ENCODE results near the gene ZBTB7A.
A peak's percentile ranks its signal among the peaks of the same experiment; 100 is the strongest.

Gene ZBTB7A

GRCh38 chr19:4065430-4066175 lies 1.1 kb downstream of the ZBTB7A start:
- H3K4me3 ChIP-seq (ENCODE audit: low read length), result peak overlapping the region; percentile 96
- H3K36me3 ChIP-seq (replicated peaks; ENCODE audit: low read depth, low read length), result peaks cover 24% of the 10 kb centered on the region
- 0 out of 2 replicates have a peak overlapping the region, but pooled peaks have one; percentile 61 for H3K27ac ChIP-seq (ENCODE audit: low read length)

GRCh38 chr19:4064496-4065260 lies 2.0 kb downstream of the ZBTB7A start:
- H3K79me2 ChIP-seq (ENCODE audit: low read length), result peaks cover 61% of the 10 kb centered on the region
- H3K4me1 ChIP-seq (ENCODE audit: low read length), result peaks cover 52% of the 10 kb centered on the region
- H3K4me3 ChIP-seq (ENCODE audit: low read length), result peak overlapping the region; percentile 87
- TF ChIP-seq EZH2phosphoT487 (IDR thresholded peaks at IDR 0.05; ENCODE audit: low read depth), result no peak
- TF ChIP-seq, protein P1, sequence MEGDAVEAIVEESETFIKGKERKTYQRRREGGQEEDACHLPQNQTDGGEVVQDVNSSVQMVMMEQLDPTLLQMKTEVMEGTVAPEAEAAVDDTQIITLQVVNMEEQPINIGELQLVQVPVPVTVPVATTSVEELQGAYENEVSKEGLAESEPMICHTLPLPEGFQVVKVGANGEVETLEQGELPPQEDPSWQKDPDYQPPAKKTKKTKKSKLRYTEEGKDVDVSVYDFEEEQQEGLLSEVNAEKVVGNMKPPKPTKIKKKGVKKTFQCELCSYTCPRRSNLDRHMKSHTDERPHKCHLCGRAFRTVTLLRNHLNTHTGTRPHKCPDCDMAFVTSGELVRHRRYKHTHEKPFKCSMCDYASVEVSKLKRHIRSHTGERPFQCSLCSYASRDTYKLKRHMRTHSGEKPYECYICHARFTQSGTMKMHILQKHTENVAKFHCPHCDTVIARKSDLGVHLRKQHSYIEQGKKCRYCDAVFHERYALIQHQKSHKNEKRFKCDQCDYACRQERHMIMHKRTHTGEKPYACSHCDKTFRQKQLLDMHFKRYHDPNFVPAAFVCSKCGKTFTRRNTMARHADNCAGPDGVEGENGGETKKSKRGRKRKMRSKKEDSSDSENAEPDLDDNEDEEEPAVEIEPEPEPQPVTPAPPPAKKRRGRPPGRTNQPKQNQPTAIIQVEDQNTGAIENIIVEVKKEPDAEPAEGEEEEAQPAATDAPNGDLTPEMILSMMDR (IDR thresholded peaks at IDR 0.05; ENCODE audit: low read depth, low read length), result no peak
- H3K9me3 ChIP-seq (ENCODE audit: insufficient read depth, low read length), result no peaks in the 10 kb centered on the region
- peak overlapping the region; percentile 92 for H3K4me2 ChIP-seq (ENCODE audit: low read length)
- H3K27me3 ChIP-seq (ENCODE audit: low read depth, low read length), result peaks cover 6% of the 10 kb centered on the region; the same call in 1 of the 2 replicates
- H2AFZ ChIP-seq (ENCODE audit: low read depth, low read length), result no peak overlapping the region
- H3K27ac ChIP-seq (ENCODE audit: low read length), result peak overlapping the region; percentile 65
- H3K36me3 ChIP-seq (replicated peaks; ENCODE audit: low read depth, low read length), result peaks cover 24% of the 10 kb centered on the region
- H3K9ac ChIP-seq (ENCODE audit: low read length), result peak overlapping the region; percentile 91
- H4K20me1 ChIP-seq (ENCODE audit: insufficient read depth, low read length), result peaks cover 53% of the 10 kb centered on the region

More at GRCh38 chr19:4065430-4066175, 1.1 kb downstream of the ZBTB7A start:
- Histone ChIP-seq H4K20me1 (ENCODE audit: insufficient read depth, low read length) (peaks cover 43% of the 10 kb centered on the region), H3K9ac (ENCODE audit: low read length) (peak overlapping the region; percentile 98; the same call in 1 of the 2 replicates), H3K79me2 (ENCODE audit: low read length) (peaks cover 52% of the 10 kb centered on the region), H3K4me1 (ENCODE audit: low read length) (peaks cover 42% of the 10 kb centered on the region), H2AFZ (ENCODE audit: low read depth, low read length) (no peak overlapping the region), H3K4me2 (ENCODE audit: low read length) (no peak overlapping the region), H3K9me3 (ENCODE audit: insufficient read depth, low read length) (no peaks in the 10 kb centered on the region), H3K27me3 (ENCODE audit: low read depth, low read length) (peaks cover 6% of the 10 kb centered on the region; the same call in 1 of the 2 replicates)
- no peak for TF ChIP-seq EZH2phosphoT487 (IDR thresholded peaks at IDR 0.05; ENCODE audit: low read depth)
- TF ChIP-seq, protein P1 (IDR thresholded peaks at IDR 0.05; ENCODE audit: low read depth, low read length), result no peak

DNA sequence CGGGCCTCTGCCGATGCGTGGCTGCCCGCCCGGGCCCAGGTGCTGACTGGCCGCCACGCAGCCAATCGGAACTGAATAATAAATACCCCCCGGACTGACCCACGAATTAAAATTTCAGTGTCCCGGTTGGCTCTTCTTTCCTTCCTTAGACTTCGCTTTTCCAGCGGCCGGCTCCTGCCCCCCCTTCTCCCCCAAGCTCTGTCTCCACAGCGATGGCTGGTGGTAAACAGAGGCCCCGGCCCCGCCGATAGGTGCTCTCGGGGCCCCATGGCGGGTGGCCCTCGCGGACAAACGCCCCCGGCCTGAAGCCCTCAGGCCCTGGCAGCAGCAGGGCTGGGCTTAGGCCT lies 2.6 kb downstream of the ZBTB7A start:
- Histone ChIP-seq H3K27ac (ENCODE audit: low read length) (peak overlapping the region; percentile 65), H3K9me3 (ENCODE audit: insufficient read depth, low read length) (no peaks in the 10 kb centered on the region), H4K20me1 (ENCODE audit: insufficient read depth, low read length) (peaks cover 58% of the 10 kb centered on the region), H3K4me1 (ENCODE audit: low read length) (peaks cover 54% of the 10 kb centered on the region), H3K4me3 (ENCODE audit: low read length) (peak overlapping the region; percentile 87), H3K27me3 (ENCODE audit: low read depth, low read length) (peaks cover 4% of the 10 kb centered on the region; the same call in 1 of the 2 replicates), H2AFZ (ENCODE audit: low read depth, low read length) (no peak overlapping the region), H3K9ac (ENCODE audit: low read length) (peak overlapping the region; percentile 91), H3K4me2 (ENCODE audit: low read length) (peak overlapping the region; percentile 92), H3K36me3 (replicated peaks; ENCODE audit: low read depth, low read length) (peaks cover 24% of the 10 kb centered on the region), H3K79me2 (ENCODE audit: low read length) (peaks cover 67% of the 10 kb centered on the region)
- TF ChIP-seq, protein P1 (IDR thresholded peaks at IDR 0.05; ENCODE audit: low read depth, low read length), result no peak
- no peak for TF ChIP-seq EZH2phosphoT487 (IDR thresholded peaks at IDR 0.05; ENCODE audit: low read depth)

Data from OCI-LY3 (cell line).